ENCODE results near the gene FOXD3. TPM values are rescaled to one million over a fixed set of nuclear protein-coding genes. Genes with fewer than 3 reads are reported as not detected.
A peak's percentile ranks its signal among the peaks of the same experiment; 100 is the strongest.

FOXD3 gene
- total and polyA plus RNA-seq, 7 experiments from 2014 or later, result not detected

DNA sequence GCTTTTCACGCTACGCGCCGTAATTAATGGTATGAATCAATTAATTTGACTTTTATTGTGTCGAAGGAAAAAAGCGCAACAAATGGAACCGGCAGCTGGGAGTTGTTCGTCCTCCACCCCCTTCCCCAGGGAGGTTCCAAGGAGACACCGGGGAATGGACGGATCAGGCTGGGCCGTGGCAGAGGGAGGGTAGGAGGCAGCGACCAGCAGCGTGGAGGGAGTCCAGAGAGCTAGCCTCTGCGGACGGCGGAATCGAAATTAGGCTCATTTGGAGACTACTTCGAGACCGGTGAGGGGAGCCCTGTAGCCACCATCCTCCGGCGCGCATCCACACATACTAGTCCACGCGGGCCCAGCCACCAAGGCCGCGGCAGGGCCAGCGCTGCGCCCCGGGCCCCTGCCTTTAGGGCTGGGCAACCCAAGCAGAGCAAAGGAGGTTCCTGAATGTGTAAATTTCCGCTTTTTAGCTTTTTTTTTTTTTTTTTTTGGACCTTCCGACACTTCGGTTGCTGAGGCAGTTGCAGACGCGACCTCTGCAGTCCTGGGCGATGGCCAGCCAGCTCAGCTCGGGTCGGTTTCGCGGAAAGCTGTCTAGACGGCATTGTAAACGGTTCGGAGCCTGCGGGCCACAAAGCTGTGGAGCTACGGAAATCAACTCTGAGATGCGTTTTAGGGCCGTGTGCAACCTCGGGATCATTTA, 2.2 kb upstream of the FOXD3 start:
- ChIA-PET CTCF (no interaction called here), POLR2A (no interaction called here)
- Mint-ChIP-seq H3K36me3 (peaks cover 0 to 21% (median 5%) of the 10 kb centered on the region in 5 donors), H3K9me3 (peaks cover 3 to 62% (median 27%) of the 10 kb centered on the region in 11 donors), H3K4me1 (peaks cover 7 to 65% (median 47%) of the 10 kb centered on the region in 7 donors), H3K27me3 (peaks cover 60 to 77% (median 68%) of the 10 kb centered on the region in 5 donors), H3K4me3 (peak overlapping the region in 8 of 10 donors; percentile 12 to 83 (median 52)), H3K27ac (peak overlapping the region in 7 of 9 donors; percentile 36 to 86 (median 65))
- Histone ChIP-seq H3K4me3 (ENCODE audit: low read length) (no peak overlapping the region), H3K9me3 (ENCODE audit: control insufficient read depth in 2 of 3, low read length in 3 of 3) (peaks cover 0 to 23% (median 0%) of the 10 kb centered on the region in 3 experiments), H3K27me3 (ENCODE audit: control insufficient read depth in 2 of 2, insufficient read depth in 2 of 2, low read length in 2 of 2) (peaks cover 21 to 67% of the 10 kb centered on the region in 2 donors), H3K4me1 (ENCODE audit: control insufficient read depth in 2 of 2, insufficient read depth in 2 of 2, low read length in 2 of 2) (peaks cover 0 to 13% of the 10 kb centered on the region in 2 donors), H3K36me3 (ENCODE audit: control insufficient read depth in 2 of 3, insufficient read depth in 3 of 3, low read length in 3 of 3) (no peaks in the 10 kb centered on the region), H3K27ac (ENCODE audit: low read depth, low read length) (no peak overlapping the region)
- ATAC-seq, result no peak
- peak in 4 of 9 donors; percentile 7 to 28 (median 26) for DNase-seq
- intact Hi-C loops (cut with micrococcal nuclease), result loop anchor here in 1 of 2 donors (5.0 kb wide), 1 partner anchor 927 kb away; no protein-coding TSS in a partner anchor

DNA sequence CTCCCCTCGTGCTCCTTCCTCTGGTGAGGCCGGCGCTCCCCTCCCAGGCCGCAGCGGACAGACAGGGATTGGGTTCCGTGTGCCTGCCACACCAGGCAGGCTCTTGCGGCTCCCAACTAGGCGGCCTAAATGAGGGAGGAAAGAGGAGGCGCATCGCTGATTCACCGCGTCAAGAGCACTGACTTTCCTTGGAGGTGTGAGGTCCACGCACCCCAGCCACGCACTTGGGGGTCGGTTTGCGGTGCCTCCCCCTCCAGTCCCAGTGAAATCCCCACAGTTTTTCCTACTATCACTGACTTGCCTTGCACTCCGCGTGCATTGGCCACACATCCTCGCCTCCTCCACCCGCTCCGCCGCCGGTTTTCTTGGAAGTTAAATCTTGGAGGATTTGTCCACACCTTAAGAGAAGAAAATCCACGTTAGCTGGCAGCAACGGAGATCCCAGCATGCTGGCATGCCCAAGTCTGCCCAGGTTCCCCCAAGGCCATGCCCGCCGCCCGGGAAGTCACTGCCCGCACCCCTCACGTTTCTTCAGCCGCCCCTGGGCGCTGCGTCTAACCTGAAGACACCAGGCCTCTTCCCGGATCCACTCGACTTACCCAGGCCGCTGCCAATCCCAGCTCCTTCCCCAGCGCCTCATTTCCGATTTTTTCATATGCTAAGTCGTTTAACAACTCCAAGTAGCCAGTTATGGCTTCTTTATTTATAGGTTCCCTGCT, 1.1 kb upstream of the FOXD3 start:
- peaks cover 0 to 13% of the 10 kb centered on the region in 2 donors for H3K4me1 ChIP-seq (ENCODE audit: control insufficient read depth in 2 of 2, insufficient read depth in 2 of 2, low read length in 2 of 2)
- H3K36me3 ChIP-seq (ENCODE audit: control insufficient read depth in 2 of 3, insufficient read depth in 3 of 3, low read length in 3 of 3), result no peaks in the 10 kb centered on the region
- Mint-ChIP-seq H3K27ac (peak overlapping the region in 8 of 9 donors; percentile 16 to 88 (median 78)), H3K36me3 (peaks cover 0 to 20% (median 5%) of the 10 kb centered on the region in 5 donors), H3K4me3 (peak overlapping the region; percentile 70 to 84 (median 78)), H3K9me3 (peaks cover 3 to 67% (median 30%) of the 10 kb centered on the region in 11 donors), H3K4me1 (peaks cover 7 to 64% (median 47%) of the 10 kb centered on the region in 7 donors), H3K27me3 (peaks cover 56 to 77% (median 71%) of the 10 kb centered on the region in 5 donors)
- no peak overlapping the region for H3K27ac ChIP-seq (ENCODE audit: low read depth, low read length)
- ATAC-seq (no peak), DNase-seq (peak in 4 of 9 donors; percentile 12 to 24 (median 17))
- H3K27me3 ChIP-seq (ENCODE audit: control insufficient read depth in 2 of 2, insufficient read depth in 2 of 2, low read length in 2 of 2), result peaks cover 32 to 76% of the 10 kb centered on the region in 2 donors
- peaks cover 0 to 26% (median 0%) of the 10 kb centered on the region in 3 experiments for H3K9me3 ChIP-seq (ENCODE audit: control insufficient read depth in 2 of 3, low read length in 3 of 3)
- CTCF ChIA-PET, result no interaction called here
- no peak overlapping the region for H3K4me3 ChIP-seq (ENCODE audit: low read length)
- POLR2A ChIA-PET, result no interaction called here
- intact Hi-C loops (cut with micrococcal nuclease), result loop anchor here in 1 of 2 donors (5.0 kb wide), 1 partner anchor 926 kb away; no protein-coding TSS in a partner anchor

DNA sequence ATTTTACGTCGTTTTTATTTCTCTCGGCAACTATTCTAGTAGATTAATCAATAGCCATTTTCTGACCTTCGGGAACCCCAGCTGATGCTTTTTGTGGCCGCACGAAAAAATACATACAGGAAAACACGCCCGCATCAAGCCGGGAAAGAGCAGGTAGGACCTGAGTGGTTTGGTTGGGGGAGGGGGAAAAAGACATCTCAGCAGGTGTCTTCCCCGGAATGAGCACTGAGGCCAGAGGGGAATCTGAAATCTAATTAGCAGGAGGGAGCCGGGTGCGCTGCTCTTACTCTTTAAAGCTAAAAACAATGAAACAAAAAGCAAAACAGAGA, 618 bp upstream of the FOXD3 start:
- H3K27ac Mint-ChIP-seq, result peak overlapping the region in 7 of 9 donors; percentile 67 to 88 (median 79)
- Histone ChIP-seq H3K36me3 (ENCODE audit: control insufficient read depth in 2 of 3, insufficient read depth in 3 of 3, low read length in 3 of 3) (no peaks in the 10 kb centered on the region), H3K27me3 (ENCODE audit: control insufficient read depth in 2 of 2, insufficient read depth in 2 of 2, low read length in 2 of 2) (peaks cover 36 to 76% of the 10 kb centered on the region in 2 donors), H3K4me1 (ENCODE audit: control insufficient read depth in 2 of 2, insufficient read depth in 2 of 2, low read length in 2 of 2) (peaks cover 0 to 13% of the 10 kb centered on the region in 2 donors), H3K27ac (ENCODE audit: low read depth, low read length) (no peak overlapping the region), H3K9me3 (ENCODE audit: control insufficient read depth in 2 of 3, low read length in 3 of 3) (peaks cover 0 to 28% (median 0%) of the 10 kb centered on the region in 3 experiments), H3K4me3 (ENCODE audit: low read length) (peak overlapping the region; percentile 36)
- H3K36me3 Mint-ChIP-seq, result peaks cover 0 to 23% (median 5%) of the 10 kb centered on the region in 5 donors
- H3K9me3 Mint-ChIP-seq, result peaks cover 3 to 68% (median 31%) of the 10 kb centered on the region in 11 donors
- ChIA-PET CTCF (no interaction called here), POLR2A (no interaction called here)
- peak in 4 of 9 donors; percentile 7 to 31 (median 28) for DNase-seq
- H3K27me3 Mint-ChIP-seq, result peaks cover 58 to 79% (median 72%) of the 10 kb centered on the region in 5 donors
- intact Hi-C loops (cut with micrococcal nuclease), result loop anchor here in 1 of 2 donors (2.0 to 5.0 kb wide), 3 partner anchors 45 to 926 kb away; partner anchors contain the start of genes ALG6, EFCAB7 and ITGB3BP
- no peak for ATAC-seq
- peak overlapping the region; percentile 70 to 84 (median 78) for H3K4me3 Mint-ChIP-seq
- H3K4me1 Mint-ChIP-seq, result peaks cover 7 to 68% (median 47%) of the 10 kb centered on the region in 7 donors

DNA sequence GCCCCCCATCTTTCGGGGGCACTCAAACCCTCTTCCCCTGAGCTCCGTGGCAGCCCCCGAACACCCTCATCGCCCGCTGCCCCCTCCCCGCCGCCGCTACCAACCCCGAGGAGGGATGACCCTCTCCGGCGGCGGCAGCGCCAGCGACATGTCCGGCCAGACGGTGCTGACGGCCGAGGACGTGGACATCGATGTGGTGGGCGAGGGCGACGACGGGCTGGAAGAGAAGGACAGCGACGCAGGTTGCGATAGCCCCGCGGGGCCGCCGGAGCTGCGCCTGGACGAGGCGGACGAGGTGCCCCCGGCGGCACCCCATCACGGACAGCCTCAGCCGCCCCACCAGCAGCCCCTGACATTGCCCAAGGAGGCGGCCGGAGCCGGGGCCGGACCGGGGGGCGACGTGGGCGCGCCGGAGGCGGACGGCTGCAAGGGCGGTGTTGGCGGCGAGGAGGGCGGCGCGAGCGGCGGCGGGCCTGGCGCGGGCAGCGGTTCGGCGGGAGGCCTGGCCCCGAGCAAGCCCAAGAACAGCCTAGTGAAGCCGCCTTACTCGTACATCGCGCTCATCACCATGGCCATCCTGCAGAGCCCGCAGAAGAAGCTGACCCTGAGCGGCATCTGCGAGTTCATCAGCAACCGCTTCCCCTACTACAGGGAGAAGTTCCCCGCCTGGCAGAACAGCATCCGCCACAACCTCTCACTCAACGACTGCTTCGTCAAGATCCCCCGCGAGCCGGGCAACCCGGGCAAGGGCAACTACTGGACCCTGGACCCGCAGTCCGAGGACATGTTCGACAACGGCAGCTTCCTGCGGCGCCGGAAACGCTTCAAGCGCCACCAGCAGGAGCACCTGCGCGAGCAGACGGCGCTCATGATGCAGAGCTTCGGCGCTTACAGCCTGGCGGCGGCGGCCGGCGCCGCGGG, 837 bp downstream of the FOXD3 start:
- peak in 7 of 9 donors; percentile 41 to 69 (median 61) for DNase-seq
- peak overlapping the region; percentile 72 to 89 (median 84) for H3K4me3 Mint-ChIP-seq
- H3K36me3 Mint-ChIP-seq, result peaks cover 0 to 36% (median 5%) of the 10 kb centered on the region in 5 donors
- peaks cover 3 to 75% (median 39%) of the 10 kb centered on the region in 11 donors for H3K9me3 Mint-ChIP-seq
- H3K4me3 ChIP-seq (ENCODE audit: low read length), result peak overlapping the region; percentile 40
- peaks cover 0 to 28% (median 0%) of the 10 kb centered on the region in 3 experiments for H3K9me3 ChIP-seq (ENCODE audit: control insufficient read depth in 2 of 3, low read length in 3 of 3)
- H3K27me3 ChIP-seq (ENCODE audit: control insufficient read depth in 2 of 2, insufficient read depth in 2 of 2, low read length in 2 of 2), result peaks cover 44 to 77% of the 10 kb centered on the region in 2 donors
- ChIA-PET CTCF (no interaction called here), POLR2A (no interaction called here)
- ATAC-seq, result peak; percentile 60
- peak overlapping the region in 6 of 9 donors; percentile 28 to 84 (median 75) for H3K27ac Mint-ChIP-seq
- intact Hi-C loops (cut with micrococcal nuclease), result loop anchor here in 1 of 2 donors (2.0 to 5.0 kb wide), 3 partner anchors 44 to 924 kb away; partner anchors contain the start of genes ALG6, EFCAB7 and ITGB3BP
- H3K4me1 ChIP-seq (ENCODE audit: control insufficient read depth in 2 of 2, insufficient read depth in 2 of 2, low read length in 2 of 2), result peaks cover 8 to 13% of the 10 kb centered on the region in 2 donors
- peaks cover 7 to 74% (median 51%) of the 10 kb centered on the region in 7 donors for H3K4me1 Mint-ChIP-seq
- peaks cover 66 to 85% (median 79%) of the 10 kb centered on the region in 5 donors for H3K27me3 Mint-ChIP-seq
- H3K36me3 ChIP-seq (ENCODE audit: control insufficient read depth in 2 of 3, insufficient read depth in 3 of 3, low read length in 3 of 3), result no peaks in the 10 kb centered on the region
- no peak overlapping the region for H3K27ac ChIP-seq (ENCODE audit: low read depth, low read length)

DNA sequence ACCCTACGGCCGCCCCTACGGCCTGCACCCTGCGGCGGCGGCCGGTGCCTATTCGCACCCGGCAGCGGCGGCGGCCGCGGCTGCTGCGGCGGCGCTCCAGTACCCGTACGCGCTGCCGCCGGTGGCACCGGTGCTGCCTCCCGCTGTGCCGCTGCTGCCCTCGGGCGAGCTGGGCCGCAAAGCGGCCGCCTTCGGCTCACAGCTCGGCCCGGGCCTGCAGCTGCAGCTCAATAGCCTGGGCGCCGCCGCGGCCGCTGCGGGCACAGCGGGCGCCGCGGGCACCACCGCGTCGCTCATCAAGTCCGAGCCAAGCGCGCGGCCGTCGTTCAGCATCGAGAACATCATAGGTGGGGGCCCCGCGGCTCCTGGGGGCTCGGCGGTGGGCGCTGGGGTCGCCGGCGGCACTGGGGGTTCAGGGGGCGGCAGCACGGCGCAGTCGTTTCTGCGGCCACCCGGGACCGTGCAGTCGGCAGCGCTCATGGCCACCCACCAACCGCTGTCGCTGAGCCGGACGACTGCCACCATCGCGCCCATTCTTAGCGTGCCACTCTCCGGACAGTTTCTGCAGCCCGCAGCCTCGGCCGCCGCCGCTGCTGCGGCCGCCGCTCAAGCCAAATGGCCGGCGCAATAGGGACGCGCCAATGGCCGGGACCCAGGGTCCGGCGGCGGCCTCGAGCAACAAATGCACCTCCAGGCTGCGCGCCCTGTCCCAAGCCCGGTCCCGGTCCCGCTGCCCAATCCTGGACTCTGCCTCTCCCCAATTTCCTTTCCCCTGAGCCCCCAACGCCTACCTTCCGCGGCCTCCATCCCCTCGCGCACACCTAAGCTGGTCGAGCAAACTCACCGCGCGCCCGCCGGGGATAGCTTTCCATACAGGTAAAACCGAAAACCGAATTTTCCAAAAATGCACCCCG, 1.8 kb downstream of the FOXD3 start:
- Histone ChIP-seq H3K4me3 (ENCODE audit: low read length) (no peak overlapping the region), H3K9me3 (ENCODE audit: control insufficient read depth in 2 of 3, low read length in 3 of 3) (peaks cover 0 to 20% (median 0%) of the 10 kb centered on the region in 3 experiments), H3K27ac (ENCODE audit: low read depth, low read length) (no peak overlapping the region), H3K36me3 (ENCODE audit: control insufficient read depth in 2 of 3, insufficient read depth in 3 of 3, low read length in 3 of 3) (no peaks in the 10 kb centered on the region), H3K27me3 (ENCODE audit: control insufficient read depth in 2 of 2, insufficient read depth in 2 of 2, low read length in 2 of 2) (peaks cover 39 to 76% of the 10 kb centered on the region in 2 donors), H3K4me1 (ENCODE audit: control insufficient read depth in 2 of 2, insufficient read depth in 2 of 2, low read length in 2 of 2) (peaks cover 8 to 13% of the 10 kb centered on the region in 2 donors)
- ATAC-seq (no peak), DNase-seq (peak in 3 of 9 donors; percentile 4 to 6 (median 6))
- H3K4me3 Mint-ChIP-seq, result peak overlapping the region; percentile 71 to 89 (median 82)
- POLR2A ChIA-PET, result no interaction called here
- peaks cover 0 to 39% (median 1%) of the 10 kb centered on the region in 5 donors for H3K36me3 Mint-ChIP-seq
- H3K27me3 Mint-ChIP-seq, result peaks cover 66 to 85% (median 77%) of the 10 kb centered on the region in 5 donors
- H3K27ac Mint-ChIP-seq, result peak overlapping the region in 7 of 9 donors; percentile 46 to 92 (median 64)
- intact Hi-C loops (cut with micrococcal nuclease), result loop anchor here in 1 of 2 donors (2.0 to 5.0 kb wide), 3 partner anchors 43 to 923 kb away; partner anchors contain the start of genes ALG6, EFCAB7 and ITGB3BP
- H3K9me3 Mint-ChIP-seq, result peaks cover 3 to 71% (median 36%) of the 10 kb centered on the region in 11 donors
- CTCF ChIA-PET, result no interaction called here
- H3K4me1 Mint-ChIP-seq, result peaks cover 9 to 69% (median 47%) of the 10 kb centered on the region in 7 donors
